PC-9 (cell line): Measurements from ENCODE around the gene AQP2. TPM values are rescaled to one million over a fixed set of nuclear protein-coding genes. Genes with fewer than 3 reads are reported as not detected.

ENCODE experiments used
- BruUV-seq: library from RNA; stranded (reverse); fragments of 400-500 nt; replicated peaks from 2 replicates; lab custom pipeline; 2021; lab: Mats Ljungman, UMichigan
- CTCF ChIA-PET: fragments of 300-600 bp; sonication (Branson Sonifier 250); formaldehyde crosslinking; loops from one replicate; lab custom pipeline; 2022; ENCODE audit warnings: antibody characterized with exemption; lab: Charles Lee
- POLR2A ChIA-PET: fragments of 300-600 bp; sonication (Branson Sonifier 250); formaldehyde crosslinking; loops from one replicate; lab custom pipeline; 2022; ENCODE audit warnings: antibody characterized with exemption; ENCODE audit not compliant: unreplicated experiment; lab: Charles Lee
- DNase-seq, 2 experiments: peaks; one replicate each; pipeline versions ENCODE4 v3.0.0 to v3.0.0-alpha.2; 2015 to 2022; ENCODE audit warnings: mixed read lengths in 1 of 2
- H2AFZ ChIP-seq: fragments of 200-600 bp; sonication (generic); 2 replicates; pipeline ENCODE4 v1.8.1; 2017; ENCODE audit warnings: antibody characterized with exemption
- H3F3A ChIP-seq: fragments of 200-600 bp; sonication (generic); 2 replicates; pipeline ENCODE4 v1.8.1; 2017; ENCODE audit warnings: antibody characterized with exemption, mild to moderate bottlenecking, low read depth; ENCODE audit not compliant: insufficient read depth
- H3K27ac ChIP-seq: fragments of 200-600 bp; sonication (generic); 2 replicates; pipeline ENCODE4 v1.6.1; 2016; ENCODE audit warnings: mixed run types
- H3K27me3 ChIP-seq: fragments of 200-600 bp; sonication (generic); 2 replicates; pipeline ENCODE4 v1.6.1; 2016; ENCODE audit warnings: low read depth, mixed run types; ENCODE audit not compliant: insufficient read depth
- H3K36me3 ChIP-seq: fragments of 200-600 bp; sonication (generic); 2 replicates; pipeline ENCODE4 v1.6.1; 2016; ENCODE audit warnings: low read depth, mixed run types
- H3K4me1 ChIP-seq: fragments of 200-600 bp; sonication (generic); replicated peaks from 2 replicates; pipeline ENCODE4 v1.6.1; 2016; ENCODE audit warnings: mixed run types; ENCODE audit not compliant: insufficient read depth
- H3K4me2 ChIP-seq: fragments of 200-600 bp; sonication (generic); 2 replicates; pipeline ENCODE4 v1.6.1; 2017; ENCODE audit warnings: mixed run types
- H3K4me3 ChIP-seq: fragments of 200-600 bp; sonication (generic); 2 replicates; pipeline ENCODE4 v1.6.1; 2016; ENCODE audit warnings: mixed run types
- H3K79me2 ChIP-seq: fragments of 200-600 bp; sonication (generic); 2 replicates; pipeline ENCODE4 v1.6.1; 2017; ENCODE audit warnings: low read depth, mixed run types
- H3K9me2 ChIP-seq: fragments of 200-600 bp; sonication (generic); 2 replicates; pipeline ENCODE4 v1.8.1; 2017; ENCODE audit warnings: mild to moderate bottlenecking; ENCODE audit not compliant: insufficient read depth
- H3K9me3 ChIP-seq: fragments of 200-600 bp; sonication (generic); 2 replicates; pipeline ENCODE4 v1.8.1; 2016; ENCODE audit warnings: low read depth; ENCODE audit not compliant: insufficient read depth
- H4K20me1 ChIP-seq: fragments of 200-600 bp; sonication (generic); 2 replicates; pipeline ENCODE4 v1.8.1; 2017; ENCODE audit not compliant: insufficient read depth
- CTCF ChIP-seq: fragments of 200-600 bp; sonication (generic); conservative IDR thresholded peaks from 2 replicates; pipeline ENCODE4 v1.6.1; 2017; ENCODE audit warnings: mixed run types, antibody characterized with exemption, mild to moderate bottlenecking, moderate library complexity
- EZH2 ChIP-seq: fragments of 200-600 bp; sonication (generic); IDR thresholded peaks from 2 replicates; pipeline ENCODE4 v1.8.0; 2017; ENCODE audit warnings: antibody characterized with exemption, low read depth
- intact Hi-C: fragments of 100-400 bp; cut with micrococcal nuclease; formaldehyde crosslinking; loops from one replicate; pipeline ENCODE4 v1.10.0; 2022; ENCODE audit not compliant: unreplicated experiment
- total RNA-seq: library from RNA; stranded (reverse); gene quantifications from 2 replicates; pipeline ENCODE4 v1.2.3, GENCODE V29; 2021

Gene AQP2
- total RNA-seq, 1 experiment from 2014 or later = not detected

GRCh38 chr12:50006280-50006679 lies 55.7 kb downstream of the AQP2 start:
- H3K9me2 ChIP-seq = no peaks in the 10 kb centered on the region
- no peaks in the 10 kb centered on the region for H4K20me1 ChIP-seq
- POLR2A ChIA-PET = no interaction called here
- CTCF ChIA-PET = interaction anchor here (0.5 kb wide), 1 partner anchor 675 kb away, joined by 3 read pairs; no protein-coding TSS in a partner anchor
- intact Hi-C loops = no loop called here
- H3K4me3 ChIP-seq = no peak overlapping the region
- H3K79me2 ChIP-seq = 0 out of 2 replicates have a peak, but pooled peaks cover 4% of the 10 kb centered on the region
- no peaks in the 10 kb centered on the region for H3K4me1 ChIP-seq
- H3K36me3 ChIP-seq = peaks cover 22% of the 10 kb centered on the region
- no peaks in the 10 kb centered on the region for H3K9me3 ChIP-seq
- no peaks in the 10 kb centered on the region for H3K27me3 ChIP-seq
- no peak for DNase-seq
- H3K27ac ChIP-seq = no peak overlapping the region
- no TSS peak for BruUV-seq
- no peak for TF ChIP-seq EZH2
- no peak for TF ChIP-seq CTCF
- H3K4me2 ChIP-seq = no peak overlapping the region
- H3F3A ChIP-seq = peaks cover 11% of the 10 kb centered on the region; the same call in 1 of the 2 replicates
- H2AFZ ChIP-seq = no peak overlapping the region

GRCh38 chr12:50006754-50007442 lies 56.4 kb downstream of the AQP2 start:
- Histone ChIP-seq H3K4me1 (no peaks in the 10 kb centered on the region), H3F3A (peaks cover 11% of the 10 kb centered on the region; the same call in 1 of the 2 replicates), H3K27me3 (no peaks in the 10 kb centered on the region), H3K9me2 (no peaks in the 10 kb centered on the region), H3K36me3 (peaks cover 22% of the 10 kb centered on the region), H2AFZ (no peak overlapping the region), H4K20me1 (no peaks in the 10 kb centered on the region), H3K27ac (no peak overlapping the region), H3K4me3 (no peak overlapping the region), H3K79me2 (0 out of 2 replicates have a peak, but pooled peaks cover 4% of the 10 kb centered on the region), H3K4me2 (no peak overlapping the region), H3K9me3 (no peaks in the 10 kb centered on the region)
- no TSS peak for BruUV-seq
- CTCF ChIA-PET = interaction anchor here (0.5 kb wide), 1 partner anchor 674 kb away, joined by 3 read pairs; no protein-coding TSS in a partner anchor
- DNase-seq = no peak
- POLR2A ChIA-PET = no interaction called here
- no peak for TF ChIP-seq CTCF
- no peak for TF ChIP-seq EZH2
- intact Hi-C loops = no loop called here

Other genes with a start within 250 kb of the AQP2 start
- 5.6 and 6.5 TPM in 2 replicates for gene FMNL3, start 243.3 kb upstream of the AQP2 start, total RNA-seq
- 685 and 690 TPM in 2 replicates for gene TMBIM6, start 209.2 kb upstream of the AQP2 start, total RNA-seq
- gene NCKAP5L, start 122.3 kb upstream of the AQP2 start, total RNA-seq = 20.5 and 20.9 TPM in 2 replicates
- gene BCDIN3D, start 107.6 kb upstream of the AQP2 start, total RNA-seq = 2.5 and 4.7 TPM in 2 replicates
- gene FAIM2, start 46.8 kb upstream of the AQP2 start, total RNA-seq = not detected in 2 replicates
- gene AQP5, start 11.1 kb downstream of the AQP2 start, total RNA-seq = 0.31 and 0.45 TPM in 2 replicates
- not detected in 2 replicates for gene AQP6, start 22.2 kb downstream of the AQP2 start, total RNA-seq
- gene RACGAP1, start 74.8 kb downstream of the AQP2 start, total RNA-seq = 108 and 112 TPM in 2 replicates
- 3.5 and 4.5 TPM in 2 replicates for gene ASIC1, start 106.9 kb downstream of the AQP2 start, total RNA-seq
- gene SMARCD1, start 134.6 kb downstream of the AQP2 start, total RNA-seq = 48.8 and 66.7 TPM in 2 replicates
- gene GPD1, start 153.3 kb downstream of the AQP2 start, total RNA-seq = 0.24 and 1.0 TPM in 2 replicates
- gene COX14, start 161.5 kb downstream of the AQP2 start, total RNA-seq = 53.9 and 76.1 TPM in 2 replicates
- gene CERS5, start 216.6 kb downstream of the AQP2 start, total RNA-seq = 33.0 and 41.7 TPM in 2 replicates